ENCODE measurements around the gene FASLG.

GRCh38 chr1:172670791-172671190 lies 11.9 kb downstream of the FASLG start:
- no peak for TF ChIP-seq POLR2A (IDR thresholded peaks at IDR 0.05; ENCODE audit: low read depth, low read length)
- TF ChIP-seq TAF1 (IDR thresholded peaks at IDR 0.05; ENCODE audit: low read depth, low read length): no peak
- no peak for TF ChIP-seq SPI1 (IDR thresholded peaks at IDR 0.05; ENCODE audit: low read depth, low read length)
- TF ChIP-seq POLR2AphosphoS5 (IDR thresholded peaks at IDR 0.05; ENCODE audit: low read depth, low read length): no peak
